ENCODE measurements around the gene UNC5C.

UNC5C gene

DNA sequence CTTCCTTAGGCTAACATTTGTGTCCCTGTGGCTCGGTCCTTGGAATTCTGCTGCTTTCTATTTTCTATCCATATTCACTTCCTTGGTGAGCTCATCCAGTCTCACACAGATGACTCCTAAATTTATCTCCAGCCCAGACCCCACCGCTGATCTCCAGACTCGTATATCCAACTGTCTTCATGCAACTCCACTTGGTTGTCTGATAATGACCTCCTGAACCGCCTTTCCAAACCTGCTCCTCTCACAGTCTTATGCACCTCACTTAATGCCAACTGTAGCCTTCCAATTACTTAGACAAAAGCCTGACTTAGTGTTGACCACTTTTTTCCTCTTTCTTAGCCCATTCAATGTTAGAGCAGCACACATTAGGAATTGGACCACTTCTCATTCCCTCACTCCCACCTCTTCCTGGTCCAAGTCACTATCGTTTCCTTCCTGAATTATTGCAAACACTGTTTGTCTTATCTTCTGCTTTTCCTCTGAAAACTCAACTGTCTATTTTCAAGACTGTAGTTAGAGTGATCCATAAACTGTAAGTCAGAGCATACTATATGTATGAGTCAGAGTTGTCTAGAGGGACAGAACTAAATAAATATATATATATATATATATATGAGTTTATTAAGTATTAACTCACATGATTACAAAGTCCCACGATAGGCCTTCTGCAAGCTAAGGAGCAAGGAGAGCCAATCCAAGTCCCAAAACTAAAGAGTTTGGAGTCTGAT lies 292.5 kb downstream of the UNC5C start:
- DNase-seq, result no peak

DNA sequence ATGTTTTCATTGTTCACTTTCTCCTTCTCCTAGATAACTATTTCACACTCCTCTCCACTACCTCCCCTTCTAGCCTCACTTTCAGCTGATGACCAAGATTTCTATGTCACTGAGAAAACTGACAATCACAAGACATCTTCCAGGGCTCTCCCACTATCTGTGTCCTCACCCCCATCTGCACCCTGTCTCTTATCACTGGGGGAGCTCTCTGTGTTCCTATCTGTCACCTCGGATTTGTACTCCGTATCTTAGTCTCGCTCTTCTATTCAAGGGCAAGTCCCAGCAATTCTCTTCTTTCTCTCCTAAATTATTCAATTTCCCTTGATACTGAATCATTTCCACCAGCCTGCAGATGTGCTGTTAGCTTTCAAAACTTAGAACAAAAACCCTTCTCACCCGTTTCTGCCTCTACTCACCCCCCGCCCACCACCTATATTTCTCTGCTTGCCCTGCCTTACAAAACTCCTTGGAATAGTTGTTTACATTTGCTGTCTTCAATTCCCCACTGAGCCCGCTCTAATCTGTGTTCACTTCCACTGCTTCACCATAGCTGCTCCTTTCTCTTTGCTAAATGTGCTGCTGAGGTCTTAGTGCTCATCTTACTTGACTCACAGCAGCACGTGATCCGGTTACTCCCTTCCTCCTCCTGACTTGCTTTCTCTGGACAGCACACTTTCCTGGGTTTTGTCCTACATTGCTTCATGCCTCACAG lies 293.2 kb downstream of the UNC5C start:
- no peak for DNase-seq

GRCh38 chr4:95251568-95251967 lies 297.2 kb downstream of the UNC5C start:
- no peak for DNase-seq

- DNase-seq, result no peak
Measured at GRCh38 chr4:95250544-95251137, 298.1 kb downstream of the UNC5C start.

DNA sequence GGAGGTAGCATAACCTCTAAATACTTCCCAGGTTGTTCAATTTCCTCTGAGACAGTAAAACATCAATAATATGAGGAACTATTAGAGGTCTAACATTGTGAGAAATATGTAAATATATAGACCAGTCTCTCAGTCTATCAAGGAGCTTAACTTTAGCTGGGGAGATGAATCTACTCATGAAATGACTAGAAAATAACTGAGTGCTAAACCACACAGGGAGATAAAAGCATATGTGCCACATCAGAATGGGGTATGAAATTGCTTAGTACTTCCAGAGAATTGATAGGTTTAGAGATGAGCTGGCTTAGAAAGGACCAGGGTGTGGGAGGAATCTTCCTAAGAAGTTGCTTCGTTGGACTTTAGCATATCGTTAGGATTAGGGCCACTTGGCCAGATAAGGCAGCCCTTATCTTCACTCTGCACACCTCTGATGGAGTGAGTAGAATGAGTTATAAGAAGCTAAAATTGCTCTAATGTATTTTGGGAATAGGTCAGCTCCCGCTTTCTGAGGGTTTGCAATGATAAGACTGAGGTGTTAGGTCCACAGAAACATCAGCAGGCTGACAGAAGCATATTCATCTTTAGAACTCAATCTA lies 299.2 kb downstream of the UNC5C start:
- peak; percentile 57 for DNase-seq

DNA sequence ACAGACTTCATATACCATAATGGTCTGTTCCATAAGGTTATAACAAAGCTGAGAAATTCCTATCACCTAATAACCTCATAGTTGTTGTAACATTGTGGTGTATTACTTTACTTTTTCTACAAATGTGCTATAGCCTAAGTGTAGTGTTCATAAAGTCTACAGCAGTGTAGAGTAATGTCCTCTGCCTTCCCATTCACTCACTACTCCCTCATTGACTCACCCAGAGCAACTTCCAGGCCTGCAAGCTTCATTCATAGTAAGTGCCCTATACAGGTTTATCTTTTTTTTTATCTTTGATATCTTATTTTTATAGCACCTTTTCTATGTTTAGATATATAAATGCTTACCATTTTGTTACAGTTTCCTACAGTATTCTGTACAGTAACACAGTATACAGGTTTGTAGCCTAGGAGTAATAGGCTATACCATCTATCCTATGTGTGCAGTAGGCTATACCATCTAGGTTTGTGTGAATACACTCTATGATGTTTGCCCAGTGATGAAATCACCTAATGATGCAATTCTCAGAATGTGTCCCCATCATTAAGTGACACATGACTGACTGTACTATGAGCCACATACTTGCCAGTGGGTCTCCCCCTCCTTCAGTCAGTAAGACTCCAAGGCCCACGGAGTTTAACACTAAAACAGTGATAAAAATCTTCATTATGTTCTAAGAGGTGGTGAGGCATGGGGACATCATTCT lies 299.9 kb downstream of the UNC5C start:
- DNase-seq, result peak; percentile 60

GRCh38 chr4:95243892-95244291 lies 304.9 kb downstream of the UNC5C start:
- DNase-seq, result no peak

DNA sequence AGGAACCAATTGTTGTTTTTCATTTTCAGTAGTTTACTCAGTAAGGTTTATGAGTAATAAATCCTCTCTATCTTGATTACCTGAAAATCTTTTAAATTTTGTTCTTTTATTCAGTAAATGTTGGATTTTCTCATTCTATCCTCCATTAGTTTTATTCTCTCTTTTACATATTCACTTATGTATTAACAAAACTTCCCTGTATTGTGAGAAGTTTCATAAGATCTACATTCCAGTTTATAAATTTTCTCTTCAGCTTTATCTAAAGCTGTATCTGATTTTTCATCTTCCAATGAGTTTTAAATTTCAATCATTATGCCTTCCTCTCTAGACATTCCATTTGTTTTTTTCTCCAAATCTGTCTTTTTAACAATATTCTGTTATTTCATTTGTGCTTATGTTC lies 310.2 kb downstream of the UNC5C start:
- no peak for DNase-seq

DNA sequence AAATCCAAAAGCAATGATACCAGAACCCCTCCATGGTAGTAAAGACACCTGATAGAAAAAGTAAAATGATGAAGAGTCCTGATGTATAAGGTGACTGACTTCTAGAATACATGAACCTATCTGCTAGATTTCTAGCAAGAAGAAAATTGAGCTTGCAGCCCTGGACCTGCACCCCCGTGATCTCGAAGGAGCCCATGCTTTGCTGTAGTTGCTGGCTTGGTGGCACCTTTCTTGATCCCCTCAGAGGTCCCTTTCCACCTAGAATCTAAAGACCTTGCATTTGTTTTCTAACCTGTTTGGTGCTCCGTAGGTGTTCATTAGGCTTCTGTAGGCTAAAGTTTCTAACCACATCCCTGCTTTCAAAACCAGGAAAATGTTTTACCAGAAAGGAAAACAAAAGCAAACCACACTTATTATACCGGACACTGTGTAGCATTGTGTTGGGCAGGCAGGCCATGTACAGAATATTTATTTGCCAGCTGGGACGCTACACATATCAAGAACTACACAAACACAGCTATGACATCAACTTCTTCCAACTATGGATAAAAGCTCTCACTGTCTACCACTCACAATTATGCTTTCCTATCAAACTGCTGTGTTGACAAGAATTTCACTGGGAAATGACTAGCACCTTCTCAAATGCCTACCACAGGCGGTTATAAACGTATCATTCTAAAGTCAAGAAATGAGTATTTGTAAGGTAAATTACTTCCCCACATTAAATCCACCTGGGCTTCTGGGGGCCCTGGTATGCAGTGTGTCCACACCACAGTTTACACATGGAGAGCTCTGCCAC lies 316.2 kb downstream of the UNC5C start:
- DNase-seq, result peak; percentile 62

DNA sequence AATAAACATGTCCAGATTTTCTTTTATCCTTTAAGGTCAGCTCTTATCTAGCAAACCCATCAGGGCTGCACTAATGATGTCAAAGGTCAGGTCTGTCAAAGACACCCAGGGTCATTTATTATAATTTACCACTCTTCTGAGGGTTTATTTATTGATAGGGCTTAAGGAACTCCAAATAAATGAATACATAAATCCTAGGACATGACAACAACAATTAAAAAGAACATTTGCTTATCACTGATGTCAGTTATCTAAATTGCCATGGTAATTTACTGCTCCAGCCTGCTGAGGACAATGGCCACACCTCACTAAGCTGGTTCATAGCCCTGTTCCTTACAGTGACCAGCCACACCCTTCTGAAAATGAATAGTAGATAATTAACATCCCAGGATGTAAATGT lies 317.1 kb downstream of the UNC5C start:
- no peak for DNase-seq

GRCh38 chr4:95225849-95226248 lies 322.9 kb downstream of the UNC5C start:
- DNase-seq, result no peak

DNA sequence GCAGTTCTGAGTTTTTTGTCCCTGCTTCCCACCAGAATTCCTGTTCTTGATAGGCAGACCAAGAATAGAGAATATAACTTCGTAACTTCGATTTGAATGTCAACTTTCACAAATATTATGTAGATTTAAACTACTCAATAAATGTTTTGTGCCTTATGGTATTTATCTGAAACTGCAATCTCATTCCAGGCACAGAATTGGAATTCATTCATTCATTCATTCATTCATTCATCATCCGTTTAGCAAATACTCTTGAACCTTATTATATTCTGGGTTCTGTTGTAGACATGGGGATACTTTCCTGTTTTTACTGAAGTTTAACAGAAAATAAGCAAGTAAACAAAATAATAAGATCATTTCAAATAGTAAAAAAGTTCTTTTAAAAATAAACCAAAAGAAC lies 324.4 kb downstream of the UNC5C start:
- DNase-seq, result no peak

DNA sequence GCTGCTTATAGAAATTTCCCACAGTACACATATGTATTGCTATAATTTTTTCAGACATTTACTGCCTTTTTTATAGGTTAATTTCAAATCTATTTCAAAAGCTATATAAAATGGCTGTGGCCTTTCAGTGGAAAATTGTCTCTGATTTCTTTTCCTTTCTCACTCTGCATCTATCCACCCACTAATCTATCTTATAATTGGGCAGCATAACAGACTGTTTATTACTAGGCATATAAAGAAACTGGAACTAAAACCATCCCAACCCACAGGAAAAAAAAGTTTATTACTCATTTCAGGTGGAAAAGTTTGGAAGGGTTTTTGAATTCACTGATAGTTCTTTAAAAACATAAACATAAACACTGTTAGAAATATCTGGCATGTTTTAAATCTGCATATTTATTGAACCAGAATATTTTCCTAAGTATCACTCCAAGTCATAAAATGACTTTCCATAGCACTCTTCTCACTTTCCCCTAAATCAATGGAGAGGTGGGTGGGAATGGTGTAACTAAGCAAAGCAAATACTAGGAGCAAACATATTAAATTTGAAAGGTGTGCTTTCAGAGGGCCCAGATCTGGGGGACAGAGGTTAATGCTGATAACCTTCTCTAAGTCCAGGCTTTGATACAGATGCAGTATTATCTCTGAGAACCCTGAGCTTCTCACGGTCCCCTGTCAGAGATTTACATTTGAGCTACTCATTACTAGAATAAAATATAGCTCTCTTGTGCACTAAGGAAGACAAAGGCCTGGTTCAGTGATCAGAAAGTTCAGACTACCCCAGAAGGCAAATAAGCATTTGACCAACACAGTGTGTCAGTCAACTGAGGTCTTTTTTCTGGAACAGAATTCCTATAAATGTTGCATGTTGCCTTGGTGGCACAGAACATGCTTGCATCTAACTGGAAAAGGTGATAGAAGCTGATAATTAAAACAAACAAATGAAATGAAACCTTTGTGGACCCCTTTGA lies 328.3 kb downstream of the UNC5C start:
- DNase-seq, result no peak

DNA sequence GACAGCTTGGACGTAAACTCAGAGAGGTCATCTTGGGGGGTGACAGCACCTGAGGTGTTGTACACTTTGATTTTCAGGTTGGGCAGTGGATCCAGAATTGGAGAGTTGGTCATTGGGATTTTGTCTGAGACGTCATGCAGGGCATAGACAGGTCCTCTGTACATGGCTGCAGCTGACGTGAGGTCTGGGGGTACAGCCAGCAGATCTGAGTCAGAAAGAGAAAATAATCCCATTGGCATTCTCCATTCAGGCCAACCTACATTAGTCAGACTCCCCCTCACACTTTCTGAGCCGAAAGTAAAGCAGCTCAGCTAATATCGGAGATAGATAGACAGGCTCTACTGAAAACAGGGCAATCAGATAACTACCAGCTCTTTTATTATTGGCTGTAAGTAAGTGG lies 329.7 kb downstream of the UNC5C start:
- DNase-seq, result no peak

- DNase-seq, result no peak
Measured at GRCh38 chr4:95217197-95217596, 331.6 kb downstream of the UNC5C start.

DNA sequence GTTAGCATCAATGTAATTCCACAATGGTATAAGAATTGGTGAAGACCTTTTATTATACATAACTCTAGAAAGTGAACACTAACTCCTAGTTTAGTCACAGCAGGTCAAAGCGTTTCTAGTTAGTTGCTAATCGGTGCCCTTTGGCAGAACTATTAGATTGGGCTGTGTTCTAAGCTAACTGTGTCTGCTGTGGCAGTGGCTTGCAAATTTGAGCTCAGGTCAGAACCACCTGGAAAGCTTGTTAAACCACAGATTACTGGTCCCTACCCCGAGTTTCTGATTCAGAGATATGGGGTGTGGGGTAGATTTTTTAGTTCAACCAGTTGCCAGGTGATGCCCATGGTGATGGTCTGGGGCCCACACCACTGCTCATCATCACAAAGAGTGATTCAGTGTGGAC lies 332.1 kb downstream of the UNC5C start:
- no peak for DNase-seq

DNA sequence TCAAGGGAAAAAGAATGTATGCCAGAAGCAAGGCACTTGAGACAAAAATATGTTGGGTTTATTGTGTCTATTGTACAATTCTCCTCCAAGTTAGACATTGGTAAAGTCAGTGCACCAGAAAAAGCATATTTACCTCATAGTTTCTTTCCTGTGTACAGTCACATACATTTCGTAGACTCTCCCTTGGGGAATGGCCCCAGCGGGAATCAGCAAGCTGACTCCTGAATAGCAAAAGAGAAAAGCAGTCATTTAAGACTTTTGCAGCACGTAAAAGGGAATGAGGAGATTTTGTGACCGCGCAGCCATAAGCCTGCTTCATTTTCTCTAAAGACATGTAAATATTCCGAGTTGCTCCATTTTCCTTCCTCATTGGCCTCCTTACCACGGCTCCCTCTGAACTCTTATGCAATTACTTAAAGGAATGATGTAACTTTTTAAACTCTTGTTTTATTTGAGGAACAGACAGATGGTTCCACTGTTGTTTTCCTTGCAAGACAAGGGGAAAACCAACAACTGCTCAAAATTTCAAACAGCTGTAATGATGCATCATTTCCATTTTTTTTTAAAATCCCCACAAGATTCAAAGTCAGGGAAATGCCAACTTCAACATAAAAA lies 332.7 kb downstream of the UNC5C start:
- no peak for DNase-seq

GRCh38 chr4:95215043-95215442 lies 333.7 kb downstream of the UNC5C start:
- no peak for DNase-seq

DNA sequence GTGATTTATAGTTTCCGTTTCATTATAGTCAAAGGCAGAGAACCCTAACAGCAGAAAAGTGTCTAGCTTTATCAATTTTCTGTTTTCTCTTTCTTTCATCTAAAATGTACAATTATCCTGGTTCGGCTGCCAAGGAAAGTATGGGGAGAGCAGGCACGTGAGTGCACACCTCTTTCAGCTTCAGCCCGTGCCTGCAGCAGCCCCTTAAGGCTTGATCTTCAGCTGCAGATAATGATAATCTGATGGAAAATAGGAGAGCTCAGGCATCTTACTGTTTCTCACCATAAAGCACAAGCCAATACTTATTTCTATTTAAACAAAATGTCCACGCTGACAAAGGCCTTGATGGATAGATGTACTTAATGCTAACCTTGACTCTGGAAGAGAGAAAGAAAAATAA lies 334.4 kb downstream of the UNC5C start:
- no peak for DNase-seq

- no peak for DNase-seq
Measured at GRCh38 chr4:95213366-95213765, 335.4 kb downstream of the UNC5C start.

DNA sequence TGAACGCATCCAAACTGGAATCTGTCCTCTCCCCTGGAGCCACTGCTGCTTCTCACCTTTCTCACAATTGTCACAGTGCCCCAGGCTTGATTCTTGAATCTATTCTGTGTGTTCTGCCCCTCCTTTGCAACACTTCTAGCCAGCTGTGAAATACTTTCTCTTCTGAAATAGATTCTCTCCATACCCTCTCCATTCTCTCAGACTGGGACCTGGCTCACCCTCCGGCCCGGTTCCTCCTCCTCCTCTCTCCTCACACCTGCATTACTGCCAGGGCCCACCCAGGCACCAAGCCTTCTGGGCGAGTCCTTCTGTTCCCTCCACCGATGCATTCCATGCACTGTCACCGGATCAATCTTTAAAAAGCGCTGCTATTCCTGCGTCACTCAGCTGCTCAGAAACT lies 336.1 kb downstream of the UNC5C start:
- no peak for DNase-seq
